Parathyroid adenoma (tissue), 2 donors: ENCODE data around the gene LBHD2.

Experiments used
- H2AFZ ChIP-seq: fragments of 300-600 bp; sonication (generic); one replicate; pipeline ENCODE4 v1.7.0; 2017; ENCODE audit warnings: antibody characterized with exemption, mild to moderate bottlenecking
- H3K27ac ChIP-seq: fragments of 300-600 bp; sonication (generic); one replicate; pipeline ENCODE4 v1.7.0; 2017
- H3K27me3 ChIP-seq: fragments of 300-600 bp; sonication (generic); one replicate; pipeline ENCODE4 v1.7.0; 2017; ENCODE audit warnings: low read length; ENCODE audit not compliant: control insufficient read depth, insufficient read depth
- H3K36me3 ChIP-seq: fragments of 300-600 bp; sonication (generic); one replicate; pipeline ENCODE4 v1.7.0; 2017; ENCODE audit warnings: low read length; ENCODE audit not compliant: control insufficient read depth, insufficient read depth
- H3K4me1 ChIP-seq: fragments of 300-600 bp; sonication (generic); one replicate; pipeline ENCODE4 v1.7.0; 2017; ENCODE audit warnings: control low read depth
- H3K4me2 ChIP-seq: fragments of 300-600 bp; sonication (generic); one replicate; pipeline ENCODE4 v1.7.0; 2017; ENCODE audit warnings: low read length
- H3K4me3 ChIP-seq: fragments of 300-600 bp; sonication (generic); one replicate; pipeline ENCODE4 v1.7.0; 2017; ENCODE audit warnings: low read depth, low read length
- H3K79me2 ChIP-seq: fragments of 300-600 bp; sonication (generic); one replicate; pipeline ENCODE4 v1.7.0; 2017; ENCODE audit warnings: control low read depth
- H3K9ac ChIP-seq: fragments of 300-600 bp; sonication (generic); one replicate; pipeline ENCODE4 v1.7.0; 2017; ENCODE audit warnings: mild to moderate bottlenecking
- H3K9me3 ChIP-seq: fragments of 300-600 bp; sonication (generic); one replicate; pipeline ENCODE4 v1.7.0; 2017; ENCODE audit warnings: low read length; ENCODE audit not compliant: control insufficient read depth
- TF ChIP-seq, protein P1 (sequence below): fragments of 300-600 bp; sonication (generic); IDR thresholded peaks from one replicate; pipeline ENCODE4 v1.7.0; 2017; ENCODE audit warnings: antibody characterized with exemption, mild to moderate bottlenecking
- donor health status: primary hyperparathyroidism.

LBHD2 gene

DNA sequence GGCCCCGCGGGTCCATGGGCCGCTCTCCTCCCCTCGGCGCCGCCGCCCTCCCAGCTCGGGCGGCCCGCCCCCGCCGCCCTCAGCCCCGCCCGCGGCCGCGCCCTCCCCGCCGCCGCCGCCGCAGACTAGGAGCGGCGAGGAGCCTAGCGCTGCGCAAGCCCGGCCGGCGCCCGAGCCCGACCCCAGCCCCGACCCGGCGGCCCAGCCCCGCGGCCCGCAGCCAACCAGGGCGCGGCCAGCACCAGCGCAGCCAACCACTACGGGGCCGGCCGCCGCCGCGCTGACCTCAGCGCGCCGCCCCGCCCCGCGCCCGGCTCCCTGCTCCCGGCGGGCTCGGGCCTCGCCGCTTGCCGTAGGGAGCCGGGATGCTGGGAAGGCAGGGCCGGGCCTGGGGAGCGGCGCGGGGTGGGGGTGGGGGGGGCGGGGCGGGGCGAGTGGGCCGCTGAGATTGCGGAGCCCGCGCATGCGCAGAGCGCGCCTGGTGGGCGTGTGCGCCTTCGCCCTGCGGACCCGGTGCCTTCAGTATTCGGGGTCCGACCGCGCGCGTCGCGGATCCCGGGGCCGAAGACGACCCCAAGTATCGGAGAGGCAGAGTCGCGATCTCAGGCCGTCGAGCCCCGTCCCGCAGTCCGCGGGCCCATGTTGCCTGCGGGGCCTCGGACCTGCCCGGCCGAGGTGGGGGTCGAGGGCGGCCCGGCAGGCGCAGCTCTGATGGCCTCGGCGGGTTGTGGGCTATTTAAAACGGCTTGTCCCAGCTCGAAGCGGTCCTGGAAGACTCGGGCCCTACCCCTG, 26.4 kb upstream of the LBHD2 start, which contains the start of gene CDC42BPB:
Gene CDC42BPB (minus strand): TSS at position 178 of the 792 bp plus-strand sequence. CDS start 376 bp downstream, outside the sequence.
- no peaks in the 10 kb centered on the region for H3K27me3 ChIP-seq
- peak within 1 kb of the TSS; percentile 99 for H2AFZ ChIP-seq
- H3K4me2 ChIP-seq: peak within 1 kb of the TSS; percentile 75
- no peaks in the 10 kb centered on the region for H3K36me3 ChIP-seq
- H3K4me1 ChIP-seq: peaks cover 10% of the 10 kb centered on the region
- H3K9ac ChIP-seq: peak within 1 kb of the TSS; percentile 69
- H3K9me3 ChIP-seq: no peaks in the 10 kb centered on the region
- H3K79me2 ChIP-seq: peaks cover 1% of the 10 kb centered on the region
- H3K4me3 ChIP-seq: peak within 1 kb of the TSS; percentile 85
- peak within 1 kb of the TSS; percentile 75 for H3K27ac ChIP-seq
- TF ChIP-seq, protein P1, sequence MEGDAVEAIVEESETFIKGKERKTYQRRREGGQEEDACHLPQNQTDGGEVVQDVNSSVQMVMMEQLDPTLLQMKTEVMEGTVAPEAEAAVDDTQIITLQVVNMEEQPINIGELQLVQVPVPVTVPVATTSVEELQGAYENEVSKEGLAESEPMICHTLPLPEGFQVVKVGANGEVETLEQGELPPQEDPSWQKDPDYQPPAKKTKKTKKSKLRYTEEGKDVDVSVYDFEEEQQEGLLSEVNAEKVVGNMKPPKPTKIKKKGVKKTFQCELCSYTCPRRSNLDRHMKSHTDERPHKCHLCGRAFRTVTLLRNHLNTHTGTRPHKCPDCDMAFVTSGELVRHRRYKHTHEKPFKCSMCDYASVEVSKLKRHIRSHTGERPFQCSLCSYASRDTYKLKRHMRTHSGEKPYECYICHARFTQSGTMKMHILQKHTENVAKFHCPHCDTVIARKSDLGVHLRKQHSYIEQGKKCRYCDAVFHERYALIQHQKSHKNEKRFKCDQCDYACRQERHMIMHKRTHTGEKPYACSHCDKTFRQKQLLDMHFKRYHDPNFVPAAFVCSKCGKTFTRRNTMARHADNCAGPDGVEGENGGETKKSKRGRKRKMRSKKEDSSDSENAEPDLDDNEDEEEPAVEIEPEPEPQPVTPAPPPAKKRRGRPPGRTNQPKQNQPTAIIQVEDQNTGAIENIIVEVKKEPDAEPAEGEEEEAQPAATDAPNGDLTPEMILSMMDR: no peak

DNA sequence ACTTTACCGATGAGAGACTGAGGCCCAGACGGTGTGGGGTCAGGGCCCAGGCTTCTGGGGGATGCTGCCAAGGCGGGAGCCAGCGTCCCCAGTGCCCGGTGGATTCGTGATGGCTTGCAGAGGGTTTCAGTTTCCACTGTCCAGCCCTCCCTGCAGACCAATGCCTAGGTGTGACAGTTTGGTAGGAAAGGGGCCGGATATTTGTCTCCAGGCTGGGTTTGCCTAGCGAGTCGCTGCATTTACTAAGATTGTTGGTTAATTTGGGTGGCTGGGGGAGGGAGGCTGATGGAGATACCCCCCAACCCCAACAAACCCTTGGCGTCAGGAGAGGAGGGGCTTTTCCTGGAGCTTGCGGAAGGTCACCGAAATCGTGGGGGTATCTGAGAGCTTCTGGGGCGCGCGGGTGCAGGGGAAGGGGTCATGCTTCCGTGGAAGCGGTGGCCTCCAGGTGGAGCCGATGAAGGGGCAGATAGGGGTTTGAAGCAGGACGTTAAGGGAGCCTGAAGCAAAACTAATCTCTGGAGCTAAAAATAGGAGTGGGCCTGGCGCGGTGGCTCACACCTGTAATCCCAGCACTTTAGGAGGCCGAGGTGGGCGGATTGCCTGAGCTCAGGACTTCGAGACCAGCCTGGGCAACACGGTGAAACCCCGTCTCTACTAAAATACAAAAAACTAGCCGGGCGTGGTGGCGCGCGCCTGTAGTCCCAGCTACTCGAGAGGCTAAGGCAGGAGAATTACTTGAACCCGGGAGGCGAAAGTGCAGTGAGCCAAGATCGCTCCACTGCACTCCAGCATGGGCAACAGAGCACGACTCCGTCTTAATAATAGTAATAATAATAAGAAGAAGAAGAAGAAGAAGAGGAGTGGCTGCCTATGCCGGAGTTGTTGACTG, 25.6 kb upstream of the LBHD2 start:
- peaks cover 10% of the 10 kb centered on the region for H3K4me1 ChIP-seq
- TF ChIP-seq, protein P1: no peak

DNA sequence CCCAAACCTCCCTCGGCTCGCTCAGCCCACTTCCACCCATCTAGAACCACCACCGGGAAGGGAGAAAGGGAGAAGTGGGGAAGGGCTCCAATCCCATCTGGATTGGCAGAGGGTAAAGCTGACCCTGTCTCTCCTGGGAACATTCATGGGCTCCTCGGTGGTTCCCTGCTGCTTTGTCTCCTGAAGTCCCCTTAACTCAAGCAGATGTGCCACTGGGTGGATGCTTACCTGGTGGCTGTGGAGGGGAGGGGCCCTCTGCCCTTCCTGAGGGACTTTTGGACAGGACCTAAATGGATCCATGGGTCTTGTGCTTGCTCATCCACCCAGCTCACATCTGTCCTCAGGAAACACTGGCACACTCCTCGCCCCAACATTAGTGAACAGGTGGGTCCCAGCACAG, 24.5 kb upstream of the LBHD2 start:
- no peak overlapping the region for H3K4me3 ChIP-seq
- H3K27ac ChIP-seq: no peak overlapping the region

More for the DNA sequence above, 25.6 kb upstream of the LBHD2 start:
- H3K4me2 ChIP-seq: peak overlapping the region; percentile 71
- peak overlapping the region; percentile 69 for H3K9ac ChIP-seq
- peak overlapping the region; percentile 99 for H2AFZ ChIP-seq
- no peaks in the 10 kb centered on the region for H3K36me3 ChIP-seq
- peak overlapping the region; percentile 85 for H3K4me3 ChIP-seq
- H3K27ac ChIP-seq: peak overlapping the region; percentile 75
- H3K27me3 ChIP-seq: no peaks in the 10 kb centered on the region
- H3K79me2 ChIP-seq: no peaks in the 10 kb centered on the region
- H3K9me3 ChIP-seq: no peaks in the 10 kb centered on the region

DNA sequence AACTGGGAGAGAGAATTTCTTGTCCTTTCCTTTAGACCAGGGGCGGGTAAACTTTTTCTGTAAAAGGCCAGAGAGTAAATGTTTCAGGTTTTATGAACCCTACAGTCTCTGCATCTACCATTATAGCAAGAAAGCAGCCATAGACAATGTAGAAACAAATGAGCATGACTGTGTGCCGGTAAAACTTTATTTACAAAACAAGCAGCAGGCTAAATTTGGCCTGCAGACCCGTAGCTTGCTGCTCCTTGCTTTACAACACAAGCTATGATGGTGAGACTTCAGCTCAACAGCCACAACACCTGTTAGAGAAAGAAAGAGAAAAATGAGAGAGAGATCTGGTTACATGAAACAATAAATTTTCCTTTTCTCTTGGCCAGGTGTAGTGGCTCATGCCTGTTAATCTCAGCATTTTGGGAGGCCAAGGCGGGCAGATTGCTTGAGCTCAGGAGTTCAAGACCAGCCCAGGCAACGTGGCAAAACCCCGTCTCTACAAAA, 22.5 kb upstream of the LBHD2 start:
- Histone ChIP-seq H3K4me3 (no peak overlapping the region), H3K79me2 (no peaks in the 10 kb centered on the region), H3K4me2 (no peak overlapping the region), H3K4me1 (peaks cover 6% of the 10 kb centered on the region), H3K36me3 (no peaks in the 10 kb centered on the region), H3K9me3 (no peaks in the 10 kb centered on the region), H3K27me3 (no peaks in the 10 kb centered on the region), H3K9ac (no peak overlapping the region), H3K27ac (no peak overlapping the region), H2AFZ (no peak overlapping the region)
- TF ChIP-seq, protein P1: no peak

More for the DNA sequence above, 24.5 kb upstream of the LBHD2 start:
- H3K79me2 ChIP-seq: no peaks in the 10 kb centered on the region
- peaks cover 10% of the 10 kb centered on the region for H3K4me1 ChIP-seq
- no peaks in the 10 kb centered on the region for H3K9me3 ChIP-seq
- H3K4me2 ChIP-seq: no peak overlapping the region
- no peaks in the 10 kb centered on the region for H3K27me3 ChIP-seq
- no peak overlapping the region for H2AFZ ChIP-seq
- TF ChIP-seq, protein P1: no peak
- H3K9ac ChIP-seq: no peak overlapping the region
- H3K36me3 ChIP-seq: no peaks in the 10 kb centered on the region
